ENCODE measurements around the gene FGF16.

DNA sequence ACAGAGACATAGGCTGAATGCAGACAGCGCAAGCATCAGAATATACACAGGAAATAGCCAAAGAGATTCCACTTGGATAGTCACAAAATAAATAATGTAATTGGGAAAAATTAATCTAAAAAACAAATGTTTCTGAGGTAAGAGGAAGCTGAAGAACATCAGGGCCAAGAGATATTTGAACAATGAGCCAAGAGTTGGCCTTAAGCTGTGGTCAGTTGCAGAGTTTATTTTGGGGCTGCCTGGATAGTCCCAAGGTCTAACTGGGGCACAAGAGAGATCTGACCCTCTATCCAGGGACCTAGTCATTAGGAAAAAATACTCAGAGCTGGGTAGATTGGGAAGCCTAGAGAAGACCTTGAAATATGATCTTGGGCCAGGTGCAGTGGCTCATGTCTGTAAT lies 31.3 kb upstream of the FGF16 start:
- TF ChIP-seq, protein P1, sequence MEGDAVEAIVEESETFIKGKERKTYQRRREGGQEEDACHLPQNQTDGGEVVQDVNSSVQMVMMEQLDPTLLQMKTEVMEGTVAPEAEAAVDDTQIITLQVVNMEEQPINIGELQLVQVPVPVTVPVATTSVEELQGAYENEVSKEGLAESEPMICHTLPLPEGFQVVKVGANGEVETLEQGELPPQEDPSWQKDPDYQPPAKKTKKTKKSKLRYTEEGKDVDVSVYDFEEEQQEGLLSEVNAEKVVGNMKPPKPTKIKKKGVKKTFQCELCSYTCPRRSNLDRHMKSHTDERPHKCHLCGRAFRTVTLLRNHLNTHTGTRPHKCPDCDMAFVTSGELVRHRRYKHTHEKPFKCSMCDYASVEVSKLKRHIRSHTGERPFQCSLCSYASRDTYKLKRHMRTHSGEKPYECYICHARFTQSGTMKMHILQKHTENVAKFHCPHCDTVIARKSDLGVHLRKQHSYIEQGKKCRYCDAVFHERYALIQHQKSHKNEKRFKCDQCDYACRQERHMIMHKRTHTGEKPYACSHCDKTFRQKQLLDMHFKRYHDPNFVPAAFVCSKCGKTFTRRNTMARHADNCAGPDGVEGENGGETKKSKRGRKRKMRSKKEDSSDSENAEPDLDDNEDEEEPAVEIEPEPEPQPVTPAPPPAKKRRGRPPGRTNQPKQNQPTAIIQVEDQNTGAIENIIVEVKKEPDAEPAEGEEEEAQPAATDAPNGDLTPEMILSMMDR (IDR thresholded peaks at IDR 0.05) = no peak
- TF ChIP-seq ZFX (IDR thresholded peaks at IDR 0.05; ENCODE audit: borderline replicate concordance) = no peak
